Measurements from ENCODE around the gene SSC5D.

The SSC5D gene

GRCh38 chr19:55525289-55526101 is 37.3 kb downstream of the SSC5D start:
- no peaks in the 10 kb centered on the region for H3F3A ChIP-seq (ENCODE audit: low read depth)
- H3K9me2 ChIP-seq (replicated peaks; ENCODE audit: low read depth, low read length) = no peaks in the 10 kb centered on the region
- no peaks in the 10 kb centered on the region for H3K79me2 ChIP-seq (ENCODE audit: insufficient read depth, low read length)
- no peaks in the 10 kb centered on the region for H3K9me3 ChIP-seq (ENCODE audit: insufficient read depth, low read depth, low read length)
- no peak overlapping the region for H3K4me3 ChIP-seq (ENCODE audit: low read length, poor library complexity, severe bottlenecking)
- no peaks in the 10 kb centered on the region for H4K20me1 ChIP-seq (ENCODE audit: insufficient read depth, low read length, poor library complexity, severe bottlenecking)
- H3K36me3 ChIP-seq (ENCODE audit: insufficient read depth, low read length) = no peaks in the 10 kb centered on the region
- no peaks in the 10 kb centered on the region for H3K4me1 ChIP-seq (ENCODE audit: insufficient read depth, low read length, poor library complexity, severe bottlenecking)
- H3K4me2 ChIP-seq (ENCODE audit: low read depth, low read length, poor library complexity, severe bottlenecking) = no peak overlapping the region
- H3K9ac ChIP-seq (ENCODE audit: low read depth, low read length, poor library complexity, severe bottlenecking) = no peak overlapping the region
- TF ChIP-seq EZH2phosphoT487 (IDR thresholded peaks at IDR 0.05; ENCODE audit: borderline replicate concordance) = no peak
- TF ChIP-seq CTCF (conservative IDR thresholded peaks at IDR 0.05; ENCODE audit: low read length) = no peak
- no peak overlapping the region for H2AFZ ChIP-seq (ENCODE audit: low read length)
- H3K27me3 ChIP-seq (ENCODE audit: insufficient read depth, low read length, poor library complexity, severe bottlenecking) = no peaks in the 10 kb centered on the region

- Histone ChIP-seq H3K79me2 (ENCODE audit: insufficient read depth, low read length) (no peaks in the 10 kb centered on the region), H2AFZ (ENCODE audit: low read length) (no peak overlapping the region), H3K4me1 (ENCODE audit: insufficient read depth, low read length, poor library complexity, severe bottlenecking) (no peaks in the 10 kb centered on the region), H3K9ac (ENCODE audit: low read depth, low read length, poor library complexity, severe bottlenecking) (no peak overlapping the region), H4K20me1 (ENCODE audit: insufficient read depth, low read length, poor library complexity, severe bottlenecking) (no peaks in the 10 kb centered on the region), H3K9me3 (ENCODE audit: insufficient read depth, low read depth, low read length) (no peaks in the 10 kb centered on the region), H3K4me2 (ENCODE audit: low read depth, low read length, poor library complexity, severe bottlenecking) (no peak overlapping the region), H3K4me3 (ENCODE audit: low read length, poor library complexity, severe bottlenecking) (no peak overlapping the region), H3F3A (ENCODE audit: low read depth) (no peaks in the 10 kb centered on the region), H3K9me2 (replicated peaks; ENCODE audit: low read depth, low read length) (no peaks in the 10 kb centered on the region), H3K27me3 (ENCODE audit: insufficient read depth, low read length, poor library complexity, severe bottlenecking) (no peaks in the 10 kb centered on the region), H3K36me3 (ENCODE audit: insufficient read depth, low read length) (no peaks in the 10 kb centered on the region)
- TF ChIP-seq EZH2phosphoT487 (IDR thresholded peaks at IDR 0.05; ENCODE audit: borderline replicate concordance) = no peak
- TF ChIP-seq CTCF (conservative IDR thresholded peaks at IDR 0.05; ENCODE audit: low read length) = no peak
Observed at GRCh38 chr19:55526216-55527196, 38.3 kb downstream of the SSC5D start.

- H3F3A ChIP-seq (ENCODE audit: low read depth) = no peaks in the 10 kb centered on the region
- H3K27me3 ChIP-seq (ENCODE audit: insufficient read depth, low read length, poor library complexity, severe bottlenecking) = no peaks in the 10 kb centered on the region
- H3K9me3 ChIP-seq (ENCODE audit: insufficient read depth, low read depth, low read length) = no peaks in the 10 kb centered on the region
- H3K4me3 ChIP-seq (ENCODE audit: low read length, poor library complexity, severe bottlenecking) = no peak overlapping the region
- no peaks in the 10 kb centered on the region for H3K36me3 ChIP-seq (ENCODE audit: insufficient read depth, low read length)
- H3K9me2 ChIP-seq (replicated peaks; ENCODE audit: low read depth, low read length) = no peaks in the 10 kb centered on the region
- no peaks in the 10 kb centered on the region for H3K4me1 ChIP-seq (ENCODE audit: insufficient read depth, low read length, poor library complexity, severe bottlenecking)
- H3K4me2 ChIP-seq (ENCODE audit: low read depth, low read length, poor library complexity, severe bottlenecking) = no peak overlapping the region
- no peaks in the 10 kb centered on the region for H4K20me1 ChIP-seq (ENCODE audit: insufficient read depth, low read length, poor library complexity, severe bottlenecking)
- TF ChIP-seq CTCF (conservative IDR thresholded peaks at IDR 0.05; ENCODE audit: low read length) = no peak
- TF ChIP-seq EZH2phosphoT487 (IDR thresholded peaks at IDR 0.05; ENCODE audit: borderline replicate concordance) = no peak
- H3K9ac ChIP-seq (ENCODE audit: low read depth, low read length, poor library complexity, severe bottlenecking) = no peak overlapping the region
- no peaks in the 10 kb centered on the region for H3K79me2 ChIP-seq (ENCODE audit: insufficient read depth, low read length)
- no peak overlapping the region for H2AFZ ChIP-seq (ENCODE audit: low read length)
Observed at GRCh38 chr19:55527197-55528029, 39.2 kb downstream of the SSC5D start.

All from Loucy (cell line).